ENCODE measurements around the gene MARK4. TPM values are rescaled to one million over a fixed set of nuclear protein-coding genes. Genes with fewer than 3 reads are reported as not detected.

The MARK4 gene
- total and polyA plus RNA-seq, 10 donors: 6.5 to 45.8 (median 26.3) TPM

GRCh38 chr19:45234089-45234869, 16.8 kb upstream of the MARK4 start:
- intact Hi-C loops (cut with DNase I; ENCODE audit: low total_unique reads): no loop called here
- no peak for DNase-seq
- H3K4me3 ChIP-seq: no peak overlapping the region
- H3K27ac ChIP-seq: peak overlapping the region in 4 of 8 donors; percentile 14 to 54 (median 34)
- H3K4me1 ChIP-seq: peaks cover 0 to 26% (median 12%) of the 10 kb centered on the region in 6 donors
- H3K27me3 ChIP-seq (replicated peaks in 1 of 7): peaks cover 0 to 22% (median 0%) of the 10 kb centered on the region in 7 donors
- peaks cover 0 to 15% (median 0%) of the 10 kb centered on the region in 6 donors for H3K36me3 ChIP-seq
- H3K9me3 ChIP-seq: no peaks in the 10 kb centered on the region
- 45 to 66% (median 63%) methylated on average over 60 to 93 of the region's 93 CpGs for WGBS, 5 donors
- TF ChIP-seq POLR2AphosphoS5 (IDR thresholded peaks at IDR 0.05): peak in 1 of 3 donors; percentile 50
- no peak for TF ChIP-seq POLR2A (IDR thresholded peaks at IDR 0.05)

- DNase-seq: no peak
- peak overlapping the region in 5 of 8 donors; percentile 7 to 54 (median 33) for H3K27ac ChIP-seq
- H3K9me3 ChIP-seq: no peaks in the 10 kb centered on the region
- H3K4me3 ChIP-seq: peak overlapping the region in 2 of 8 donors; percentile 5 to 37
- no peak for TF ChIP-seq POLR2A (IDR thresholded peaks at IDR 0.05)
- TF ChIP-seq, protein P1, sequence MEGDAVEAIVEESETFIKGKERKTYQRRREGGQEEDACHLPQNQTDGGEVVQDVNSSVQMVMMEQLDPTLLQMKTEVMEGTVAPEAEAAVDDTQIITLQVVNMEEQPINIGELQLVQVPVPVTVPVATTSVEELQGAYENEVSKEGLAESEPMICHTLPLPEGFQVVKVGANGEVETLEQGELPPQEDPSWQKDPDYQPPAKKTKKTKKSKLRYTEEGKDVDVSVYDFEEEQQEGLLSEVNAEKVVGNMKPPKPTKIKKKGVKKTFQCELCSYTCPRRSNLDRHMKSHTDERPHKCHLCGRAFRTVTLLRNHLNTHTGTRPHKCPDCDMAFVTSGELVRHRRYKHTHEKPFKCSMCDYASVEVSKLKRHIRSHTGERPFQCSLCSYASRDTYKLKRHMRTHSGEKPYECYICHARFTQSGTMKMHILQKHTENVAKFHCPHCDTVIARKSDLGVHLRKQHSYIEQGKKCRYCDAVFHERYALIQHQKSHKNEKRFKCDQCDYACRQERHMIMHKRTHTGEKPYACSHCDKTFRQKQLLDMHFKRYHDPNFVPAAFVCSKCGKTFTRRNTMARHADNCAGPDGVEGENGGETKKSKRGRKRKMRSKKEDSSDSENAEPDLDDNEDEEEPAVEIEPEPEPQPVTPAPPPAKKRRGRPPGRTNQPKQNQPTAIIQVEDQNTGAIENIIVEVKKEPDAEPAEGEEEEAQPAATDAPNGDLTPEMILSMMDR (IDR thresholded peaks at IDR 0.05 in 8 of 11, conservative IDR thresholded peaks at IDR 0.05 in 3 of 11): no peak
- peak in 1 of 3 donors; percentile 43 for TF ChIP-seq POLR2AphosphoS5 (IDR thresholded peaks at IDR 0.05)
- intact Hi-C loops (cut with DNase I; ENCODE audit: low total_unique reads): no loop called here
- H3K36me3 ChIP-seq: peaks cover 0 to 15% (median 0%) of the 10 kb centered on the region in 6 donors
- peaks cover 0 to 26% (median 12%) of the 10 kb centered on the region in 6 donors for H3K4me1 ChIP-seq
- H3K27me3 ChIP-seq (replicated peaks in 1 of 7): peaks cover 0 to 22% (median 0%) of the 10 kb centered on the region in 7 donors
- 3 to 6% (median 4%) methylated on average over 7 to 8 of the region's 8 CpGs for WGBS, 5 donors
These were observed 15.6 kb upstream of the MARK4 start for GRCh38 chr19:45235485-45235884.

GRCh38 chr19:45238556-45238955, 12.5 kb upstream of the MARK4 start:
- 93 to 96% (median 93%) methylated on average over 11 to 25 of the region's 25 CpGs; no CpG with 5 or more reads in 1 of the 5 donors for WGBS, 5 donors
- H3K27me3 ChIP-seq (replicated peaks in 1 of 7): peaks cover 0 to 22% (median 0%) of the 10 kb centered on the region in 7 donors
- no peaks in the 10 kb centered on the region for H3K9me3 ChIP-seq
- TF ChIP-seq POLR2A (IDR thresholded peaks at IDR 0.05): no peak
- no peak for TF ChIP-seq POLR2AphosphoS5 (IDR thresholded peaks at IDR 0.05)
- TF ChIP-seq, protein P1 (IDR thresholded peaks at IDR 0.05 in 8 of 11, conservative IDR thresholded peaks at IDR 0.05 in 3 of 11): no peak
- peaks cover 0 to 15% (median 0%) of the 10 kb centered on the region in 6 donors for H3K36me3 ChIP-seq
- H3K27ac ChIP-seq: no peak overlapping the region
- intact Hi-C loops (cut with DNase I; ENCODE audit: low total_unique reads): no loop called here
- no peak overlapping the region for H3K4me3 ChIP-seq
- H3K4me1 ChIP-seq: peaks cover 3 to 45% (median 21%) of the 10 kb centered on the region in 6 donors
- no peak for DNase-seq

- H3K27me3 ChIP-seq (replicated peaks in 1 of 7): peaks cover 0 to 5% (median 0%) of the 10 kb centered on the region in 7 donors
- WGBS, 5 donors: 69 to 82% (median 74%) methylated on average over 13 of the region's 13 CpGs
- H3K4me1 ChIP-seq: peaks cover 4 to 62% (median 30%) of the 10 kb centered on the region in 6 donors
- peaks cover 0 to 4% (median 0%) of the 10 kb centered on the region in 6 donors for H3K36me3 ChIP-seq
- intact Hi-C loops (cut with DNase I; ENCODE audit: low total_unique reads): no loop called here
- H3K4me3 ChIP-seq: peak overlapping the region in 2 of 8 donors; percentile 51 to 55
- TF ChIP-seq POLR2AphosphoS5 (IDR thresholded peaks at IDR 0.05): no peak
- TF ChIP-seq POLR2A (IDR thresholded peaks at IDR 0.05): no peak
- TF ChIP-seq, protein P1 (IDR thresholded peaks at IDR 0.05 in 8 of 11, conservative IDR thresholded peaks at IDR 0.05 in 3 of 11): no peak
- peak overlapping the region in 2 of 8 donors; percentile 73 to 75 for H3K27ac ChIP-seq
- no peak for DNase-seq
- H3K9me3 ChIP-seq: no peaks in the 10 kb centered on the region
These were observed 7.8 kb upstream of the MARK4 start for GRCh38 chr19:45243144-45243732.

Measured in spleen (tissue), 11 donors.